Neutrophil (primary cell): ENCODE results near the gene UBALD2.

Experiments
- H3K27ac ChIP-seq: fragments of 200-600 bp; sonication (generic); 2 replicates; pipeline ENCODE4 v1.5.1; 2016; ENCODE audit warnings: mild to moderate bottlenecking, moderate library complexity
- H3K27me3 ChIP-seq: fragments of 200-600 bp; sonication (generic); 2 replicates; pipeline ENCODE4 v1.6.0; 2016; ENCODE audit warnings: mild to moderate bottlenecking
- H3K36me3 ChIP-seq: fragments of 200-600 bp; sonication (generic); 2 replicates; pipeline ENCODE4 v1.5.1; 2017
- H3K4me1 ChIP-seq, 2 experiments: fragments of 200-600 bp in 1 of 2; sonication (generic) in 1 of 2; 1 replicate in 1 of 2; 2 replicates in 1 of 2; pipeline versions ENCODE4 v1.5.1 to v1.6.1; 2013 to 2016; ENCODE audit warnings: low read depth in 1 of 2, low read length in 1 of 2, mild to moderate bottlenecking in 1 of 2, moderate library complexity in 1 of 2; ENCODE audit not compliant: control insufficient read depth in 1 of 2, insufficient read depth in 1 of 2
- H3K4me3 ChIP-seq, 2 experiments: fragments of 200-600 bp in 1 of 2; sonication (generic) in 1 of 2; 1 replicate in 1 of 2; 2 replicates in 1 of 2; pipeline ENCODE4 v1.5.1; 2013 to 2016; ENCODE audit warnings: low read depth in 1 of 2, low read length in 1 of 2, mild to moderate bottlenecking in 1 of 2, moderate library complexity in 1 of 2
- H3K9me3 ChIP-seq: fragments of 200-600 bp; sonication (generic); 2 replicates; pipeline ENCODE4 v1.5.1; 2016
- CTCF ChIP-seq: fragments of 200-600 bp; sonication (generic); IDR thresholded peaks from 2 replicates; pipeline ENCODE4 v1.5.1; 2016; ENCODE audit warnings: antibody characterized with exemption

Gene UBALD2

GRCh38 chr17:76280650-76281049 lies 15.5 kb downstream of the UBALD2 start:
- no peak overlapping the region for H3K27ac ChIP-seq
- no peak overlapping the region for H3K4me3 ChIP-seq
- no peaks in the 10 kb centered on the region for H3K27me3 ChIP-seq
- H3K4me1 ChIP-seq = no peaks in the 10 kb centered on the region
- TF ChIP-seq CTCF = no peak
- H3K36me3 ChIP-seq = no peaks in the 10 kb centered on the region
- H3K9me3 ChIP-seq = no peaks in the 10 kb centered on the region

DNA sequence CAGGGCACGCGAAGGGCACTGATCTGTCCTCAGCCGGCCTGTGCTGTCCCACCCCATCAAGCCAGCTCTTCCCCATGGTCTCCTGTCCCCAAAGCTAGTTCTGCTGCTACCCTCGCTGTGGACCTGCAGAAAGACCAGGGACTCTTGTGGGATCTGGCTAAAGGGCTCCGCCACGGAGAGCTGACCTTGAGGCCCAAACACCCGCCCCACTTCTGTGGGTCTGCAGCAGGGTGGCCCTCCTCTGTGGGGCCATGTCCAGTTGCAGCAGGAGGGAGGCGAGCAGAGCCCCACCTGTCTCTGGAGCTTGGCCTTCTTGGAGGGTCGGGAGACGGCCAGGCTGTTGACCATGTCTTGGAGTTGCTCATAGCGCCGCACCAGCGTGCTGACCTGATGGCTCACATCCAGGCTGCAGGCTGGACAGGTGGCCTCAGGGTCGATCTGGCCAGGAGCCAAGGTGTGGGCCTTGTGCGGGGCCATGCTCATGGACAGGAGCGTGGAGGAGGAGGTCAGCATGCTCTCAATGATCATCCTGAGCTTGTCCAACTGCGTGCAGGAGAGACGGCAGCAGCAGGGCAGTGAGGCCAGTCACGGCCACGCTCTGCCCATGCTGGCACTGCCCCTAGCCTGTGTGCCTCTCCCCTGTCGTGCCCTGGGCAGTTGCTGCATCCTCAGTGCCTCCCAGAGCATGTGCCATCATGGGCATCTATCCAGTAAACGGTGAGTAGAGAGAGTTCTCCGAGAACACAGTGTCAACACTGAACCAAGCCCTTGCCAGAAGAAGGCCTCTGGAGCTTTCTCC lies 16.6 kb downstream of the UBALD2 start:
- Histone ChIP-seq H3K27me3 (no peaks in the 10 kb centered on the region), H3K4me1 (no peaks in the 10 kb centered on the region), H3K9me3 (no peaks in the 10 kb centered on the region), H3K36me3 (no peaks in the 10 kb centered on the region), H3K27ac (no peak overlapping the region), H3K4me3 (no peak overlapping the region)
- no peak for TF ChIP-seq CTCF

DNA sequence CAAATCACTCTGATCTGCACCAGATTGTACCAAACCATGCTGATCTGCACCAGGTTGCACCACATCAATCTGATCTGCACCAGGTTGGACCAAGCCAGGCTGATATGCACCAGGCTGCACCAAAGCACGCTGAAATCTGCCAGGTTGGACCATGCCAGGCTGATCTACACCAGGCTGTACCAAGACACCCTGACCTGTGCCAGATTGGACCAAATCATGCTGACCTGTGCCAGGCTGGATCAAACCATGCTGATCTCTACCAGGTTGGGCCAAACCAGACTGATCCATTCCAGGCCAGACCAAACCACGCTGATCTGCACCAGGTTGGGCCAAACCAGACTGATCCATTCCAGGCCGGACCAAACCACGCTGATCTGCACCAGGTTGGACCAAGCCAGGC lies 27.4 kb downstream of the UBALD2 start:
- H3K27me3 ChIP-seq = no peaks in the 10 kb centered on the region
- no peaks in the 10 kb centered on the region for H3K9me3 ChIP-seq
- peaks cover 34% of the 10 kb centered on the region for H3K36me3 ChIP-seq
- no peak overlapping the region for H3K27ac ChIP-seq
- no peak for TF ChIP-seq CTCF
- H3K4me1 ChIP-seq = no peaks in the 10 kb centered on the region
- H3K4me3 ChIP-seq = no peak overlapping the region

DNA sequence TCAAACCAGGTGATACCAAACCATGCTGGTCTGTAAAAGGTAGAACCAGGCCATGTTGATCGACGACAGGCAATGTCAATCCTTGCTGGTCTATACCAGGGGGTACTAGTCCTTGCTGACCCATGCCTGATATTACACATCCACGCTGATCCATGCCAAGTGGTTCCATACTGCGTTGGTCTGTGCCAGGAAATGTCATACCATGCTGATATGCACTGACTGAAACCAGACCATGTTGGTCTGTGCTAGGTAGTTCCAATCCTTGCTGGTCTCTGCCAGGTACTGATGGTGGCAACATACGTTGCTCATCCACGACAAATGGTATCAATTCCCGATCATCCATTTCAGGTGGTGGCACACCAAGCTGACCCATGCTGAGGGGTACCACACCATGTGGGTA lies 28.0 kb downstream of the UBALD2 start:
- Histone ChIP-seq H3K27me3 (no peaks in the 10 kb centered on the region), H3K4me3 (no peak overlapping the region), H3K9me3 (no peaks in the 10 kb centered on the region), H3K27ac (no peak overlapping the region), H3K4me1 (no peaks in the 10 kb centered on the region), H3K36me3 (peaks cover 34% of the 10 kb centered on the region)
- TF ChIP-seq CTCF = no peak

DNA sequence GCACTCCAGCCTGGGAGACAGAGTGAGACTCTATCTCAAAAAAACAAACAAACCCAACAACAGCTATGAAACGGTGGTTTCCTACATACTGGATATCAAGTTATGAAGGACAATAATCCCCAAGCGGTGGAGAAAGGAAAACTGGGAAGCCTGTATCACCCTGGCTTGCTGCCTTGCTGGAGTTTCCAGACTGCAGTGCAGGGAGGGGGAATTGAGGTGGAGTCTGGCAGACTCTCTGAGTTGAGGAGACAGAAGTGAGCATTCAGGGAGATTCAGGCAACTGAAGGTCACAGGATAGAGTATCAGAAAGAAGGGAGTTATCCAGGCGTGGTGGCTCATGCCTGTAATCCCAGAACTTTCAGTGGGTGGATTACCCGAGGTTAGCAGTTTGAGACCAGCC lies 31.0 kb downstream of the UBALD2 start:
- Histone ChIP-seq H3K27me3 (no peaks in the 10 kb centered on the region), H3K4me3 (no peak overlapping the region), H3K4me1 (no peaks in the 10 kb centered on the region), H3K9me3 (no peaks in the 10 kb centered on the region), H3K27ac (no peak overlapping the region), H3K36me3 (peaks cover 27% of the 10 kb centered on the region)
- no peak for TF ChIP-seq CTCF
